GM21528 (cell line): ENCODE data around the gene CSHL1.
"Not testable (repeated sequence)": the region's sequence is repeated elsewhere in the genome, so short reads cannot be mapped to it uniquely, and the experiment has no call there.

Source experiments
- ATAC-seq: cut with Tn5 transposase; IDR thresholded peaks from one replicate; pipeline ENCODE4 v1.9.1; 2021; ENCODE audit warnings: mild to moderate bottlenecking, moderate library complexity; ENCODE audit not compliant: unreplicated experiment, low FRiP score

CSHL1 gene

GRCh38 chr17:63941162-63941561 is 30.1 kb upstream of the CSHL1 start:
- ATAC-seq = no peak

- no peak for ATAC-seq
Measured at GRCh38 chr17:63940584-63940983, 29.5 kb upstream of the CSHL1 start.

- ATAC-seq = no peak
Measured at GRCh38 chr17:63939884-63940283, 28.8 kb upstream of the CSHL1 start.

GRCh38 chr17:63939401-63939800 is 28.3 kb upstream of the CSHL1 start:
- ATAC-seq = no peak

- ATAC-seq = no peak
Measured at GRCh38 chr17:63937920-63938319, 26.9 kb upstream of the CSHL1 start.

- no peak for ATAC-seq
Measured at GRCh38 chr17:63937319-63937718, 26.3 kb upstream of the CSHL1 start.

- ATAC-seq = no peak
Measured at GRCh38 chr17:63934183-63935112, 23.4 kb upstream of the CSHL1 start.

- ATAC-seq = no peak
Measured at GRCh38 chr17:63933598-63933997, 22.5 kb upstream of the CSHL1 start.

- peak; percentile 26 for ATAC-seq
Measured at GRCh38 chr17:63932721-63933120, 21.7 kb upstream of the CSHL1 start.

- ATAC-seq = peak; percentile 76
Measured at GRCh38 chr17:63931981-63932561, 21.0 kb upstream of the CSHL1 start, which contains the start of gene CD79B. CD79B (minus strand) TSS chr17:63932331; CDS start chr17:63932261, 70 bp downstream.

GRCh38 chr17:63930951-63931575 is 20.0 kb upstream of the CSHL1 start:
- ATAC-seq = no peak

- no peak for ATAC-seq
Measured at GRCh38 chr17:63929860-63930766, 19.1 kb upstream of the CSHL1 start.

- no peak for ATAC-seq
Measured at GRCh38 chr17:63928966-63929695, 18.1 kb upstream of the CSHL1 start.

GRCh38 chr17:63928172-63928666 is 17.2 kb upstream of the CSHL1 start:
- no peak for ATAC-seq

- ATAC-seq = no peak
Measured at GRCh38 chr17:63927464-63928171, 16.6 kb upstream of the CSHL1 start.

- no peak for ATAC-seq
Measured at GRCh38 chr17:63926164-63926563, 15.1 kb upstream of the CSHL1 start.

GRCh38 chr17:63925615-63926014 is 14.6 kb upstream of the CSHL1 start:
- ATAC-seq = no peak

GRCh38 chr17:63922402-63922801 is 11.3 kb upstream of the CSHL1 start:
- ATAC-seq = peak; percentile 49

GRCh38 chr17:63920779-63921178 is 9.7 kb upstream of the CSHL1 start:
- ATAC-seq = not testable (repeated sequence)
